HG03354 (cell line): Measurements from ENCODE around the gene RYR1.

ENCODE experiments used
- ATAC-seq: cut with Tn5 transposase; IDR thresholded peaks from one replicate; pipeline ENCODE4 v1.9.1; 2021; ENCODE audit warnings: mild to moderate bottlenecking; ENCODE audit not compliant: unreplicated experiment, poor library complexity, severe bottlenecking

The RYR1 gene

DNA sequence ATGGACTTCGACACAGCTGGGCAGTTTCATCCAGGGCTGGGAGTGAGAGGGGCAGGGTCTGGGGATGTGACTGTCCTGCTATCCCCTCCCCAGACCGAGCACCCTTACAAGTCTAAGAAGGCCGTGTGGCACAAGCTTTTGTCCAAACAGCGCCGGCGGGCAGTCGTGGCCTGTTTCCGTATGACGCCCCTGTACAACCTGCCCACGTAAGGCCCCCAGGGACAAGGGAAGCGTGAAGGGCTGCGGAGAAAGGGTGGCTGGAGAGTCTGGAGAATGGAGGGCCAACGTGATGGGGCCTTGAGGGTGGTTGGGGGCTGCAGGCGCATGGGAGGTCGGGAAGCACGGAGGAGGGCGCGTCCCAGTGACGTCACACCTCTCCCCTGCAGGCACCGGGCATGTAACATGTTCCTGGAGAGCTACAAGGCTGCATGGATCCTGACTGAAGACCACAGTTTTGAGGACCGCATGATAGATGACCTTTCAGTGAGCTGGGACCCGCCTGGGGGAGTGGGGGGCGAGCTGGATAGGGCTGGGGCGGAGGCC is 94.8 kb downstream of the RYR1 start:
- ATAC-seq = no peak

DNA sequence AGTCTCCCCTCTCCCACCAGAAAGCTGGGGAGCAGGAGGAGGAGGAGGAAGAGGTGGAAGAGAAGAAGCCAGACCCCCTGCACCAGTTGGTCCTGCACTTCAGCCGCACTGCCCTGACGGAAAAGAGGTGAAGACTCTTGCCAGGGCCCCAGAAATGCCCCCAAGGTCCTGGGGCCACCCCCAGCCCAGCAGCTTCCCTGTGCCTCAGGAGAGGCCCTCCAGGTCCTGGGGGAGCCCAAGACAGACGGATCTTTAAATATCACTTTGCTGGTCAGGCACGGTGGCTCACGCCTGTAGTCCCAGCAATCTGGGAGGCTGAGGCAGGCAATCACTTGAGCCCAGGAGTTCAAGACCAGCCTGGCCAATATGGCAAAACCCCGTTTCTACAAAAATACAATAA is 95.4 kb downstream of the RYR1 start:
- ATAC-seq = no peak

DNA sequence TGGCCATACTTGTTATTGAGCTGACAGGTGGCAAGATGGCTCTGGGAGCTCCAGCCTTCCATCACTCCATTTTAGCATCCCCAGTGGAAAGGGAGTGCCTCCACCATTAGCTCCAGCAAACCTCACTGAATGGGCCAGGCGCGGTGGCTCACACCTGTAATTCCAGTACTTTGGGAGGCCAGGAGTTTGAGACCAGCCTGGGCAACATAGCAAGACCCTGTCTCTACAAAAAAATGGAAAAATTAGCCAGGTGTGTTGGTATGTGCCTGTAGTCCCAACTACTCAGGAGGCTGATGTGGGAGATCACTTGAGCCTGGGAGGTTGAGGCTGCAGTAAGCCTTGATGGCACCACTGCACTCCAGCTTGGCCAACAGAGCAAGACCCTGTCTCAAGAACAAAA is 98.0 kb downstream of the RYR1 start:
- no peak for ATAC-seq

DNA sequence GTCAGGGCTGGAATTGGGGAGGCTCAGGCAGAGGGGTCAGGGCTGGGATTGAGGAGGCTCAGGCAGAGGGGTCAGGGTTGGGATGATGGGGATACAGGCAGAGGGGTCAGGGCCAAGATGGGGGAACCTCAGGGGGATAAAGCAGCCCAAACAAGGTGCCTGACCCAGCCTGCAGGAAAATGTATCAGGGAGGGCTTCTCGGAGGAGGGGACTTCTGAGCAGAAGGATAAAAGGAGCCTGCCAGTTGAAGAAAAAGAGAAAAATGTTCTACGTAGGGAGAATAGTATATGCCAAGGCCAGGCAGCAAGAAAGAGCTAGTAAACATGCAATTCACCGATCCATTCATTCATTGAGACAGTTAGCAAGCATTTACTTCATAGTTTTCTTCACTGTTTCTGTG is 99.4 kb downstream of the RYR1 start:
- ATAC-seq = no peak

DNA sequence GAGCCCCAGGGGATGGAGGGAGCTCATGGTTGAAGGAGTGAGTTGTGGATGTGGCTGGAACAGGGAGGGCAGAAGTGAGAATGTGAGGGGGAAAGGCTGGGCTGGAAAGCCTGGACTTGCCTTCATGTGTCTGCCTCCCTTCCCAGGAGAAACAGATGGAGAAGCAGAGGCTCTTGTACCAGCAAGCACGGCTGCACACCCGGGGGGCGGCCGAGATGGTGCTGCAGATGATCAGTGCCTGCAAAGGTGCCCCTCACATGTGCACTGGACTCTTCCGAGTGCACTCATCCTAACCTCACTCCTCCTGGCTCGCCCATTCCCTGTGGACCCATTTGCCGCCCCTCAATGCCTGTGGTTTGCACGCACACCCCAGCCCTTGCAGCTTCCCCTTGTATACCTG is 101.1 kb downstream of the RYR1 start:
- ATAC-seq = no peak

GRCh38 chr19:38535212-38535611 is 101.7 kb downstream of the RYR1 start:
- ATAC-seq = no peak

GRCh38 chr19:38537071-38537936 is 103.8 kb downstream of the RYR1 start:
- no peak for ATAC-seq

DNA sequence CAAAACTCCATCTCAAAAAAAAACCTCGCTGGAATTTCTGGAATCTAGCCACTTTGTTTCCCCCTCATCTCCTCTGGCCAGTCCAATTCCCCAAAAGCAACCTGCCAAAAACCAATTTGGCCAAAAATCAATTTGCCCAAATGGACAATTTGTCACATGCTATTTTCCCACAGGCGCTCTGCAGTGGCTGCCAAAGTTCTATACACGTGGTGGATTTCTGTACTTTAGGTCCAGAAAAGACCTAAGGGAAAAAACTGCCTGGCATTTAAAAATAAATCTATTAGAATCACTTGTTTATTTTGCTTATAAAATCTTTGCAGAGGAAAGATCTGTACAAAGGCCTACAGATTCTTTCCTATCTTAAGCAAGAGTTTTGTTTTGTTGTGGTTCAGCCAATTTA is 104.9 kb downstream of the RYR1 start:
- no peak for ATAC-seq

- ATAC-seq = no peak
Measured at GRCh38 chr19:38538793-38539528, 105.5 kb downstream of the RYR1 start.

- ATAC-seq = no peak
Measured at GRCh38 chr19:38539751-38540150, 106.3 kb downstream of the RYR1 start.

GRCh38 chr19:38542040-38542439 is 108.5 kb downstream of the RYR1 start:
- no peak for ATAC-seq

GRCh38 chr19:38543286-38543806 is 109.9 kb downstream of the RYR1 start:
- no peak for ATAC-seq

- peak; percentile 68 for ATAC-seq
Measured at GRCh38 chr19:38543807-38544568, 110.5 kb downstream of the RYR1 start.

- ATAC-seq = no peak
Measured at GRCh38 chr19:38544569-38545315, 111.3 kb downstream of the RYR1 start.

DNA sequence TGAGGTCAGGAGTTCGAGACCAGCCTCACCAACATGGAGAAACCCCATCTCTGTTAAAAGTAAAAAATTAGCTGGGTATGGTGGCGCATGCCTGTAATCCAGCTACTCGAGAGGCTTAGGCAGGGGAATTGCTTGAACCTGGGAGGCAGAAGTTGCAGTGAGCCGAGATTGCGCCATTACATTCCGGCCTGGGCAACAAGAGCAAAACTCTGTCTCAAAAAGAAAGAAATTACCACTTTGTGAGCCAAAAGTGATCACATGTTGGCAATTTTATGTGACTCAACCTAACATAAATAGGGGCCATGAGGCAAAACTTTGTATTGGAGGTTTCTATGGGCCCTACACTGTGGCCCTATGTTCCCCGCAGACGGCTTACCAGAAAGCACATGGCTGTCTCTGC is 112.1 kb downstream of the RYR1 start:
- no peak for ATAC-seq

- ATAC-seq = no peak
Measured at GRCh38 chr19:38547421-38547820, 113.9 kb downstream of the RYR1 start.

GRCh38 chr19:38549061-38549460 is 115.6 kb downstream of the RYR1 start:
- ATAC-seq = no peak

DNA sequence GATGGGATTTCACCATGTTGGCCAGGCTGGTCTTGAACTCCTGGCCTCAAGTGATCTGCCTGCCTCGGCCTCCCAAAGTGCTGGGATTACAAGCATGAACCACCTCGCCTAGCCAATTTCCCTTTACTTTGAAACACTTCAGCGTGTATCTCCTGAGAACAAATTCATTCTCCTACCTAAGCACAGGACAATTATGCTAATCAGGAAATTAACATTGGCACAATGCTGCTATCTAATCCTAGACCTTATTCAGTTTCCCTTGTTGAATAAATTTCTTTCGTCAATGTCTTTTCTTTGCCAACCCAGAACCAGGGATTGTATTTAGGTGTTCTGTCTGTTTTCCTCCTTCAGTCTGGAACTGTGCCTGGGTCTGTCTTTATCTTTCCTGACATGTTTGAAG is 116.5 kb downstream of the RYR1 start:
- ATAC-seq = no peak

DNA sequence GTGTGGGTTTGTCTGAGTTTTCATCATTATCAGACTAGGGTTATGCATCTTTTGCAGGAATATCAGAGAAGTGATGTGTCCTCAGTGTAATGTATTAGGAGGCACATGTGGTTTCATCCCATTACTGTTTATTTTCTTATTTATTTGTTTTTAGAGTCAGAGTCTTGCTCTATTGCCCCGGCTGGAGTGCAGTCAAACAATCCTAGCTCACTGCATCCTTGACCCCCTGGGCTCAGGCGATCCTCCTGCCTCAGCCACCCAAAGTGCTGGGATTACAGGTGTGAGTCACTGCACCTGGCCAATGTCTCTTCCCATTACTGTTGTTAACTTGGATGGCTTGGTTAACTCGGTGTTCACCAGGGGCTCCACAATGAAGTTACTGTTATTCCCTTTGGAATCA is 116.9 kb downstream of the RYR1 start:
- ATAC-seq = no peak
